GM12892 (cell line): ENCODE data around the gene FAM180A.

Experiments used
- POLR2A ChIP-seq: IDR thresholded peaks from 2 replicates; pipeline ENCODE4 v1.6.1; 2011; ENCODE audit warnings: low read depth, low read length, control low read depth
- TAF1 ChIP-seq: IDR thresholded peaks from 2 replicates; pipeline ENCODE4 v1.6.1; 2011; ENCODE audit warnings: low read depth, mild to moderate bottlenecking, control low read depth, low read length, borderline replicate concordance

DNA sequence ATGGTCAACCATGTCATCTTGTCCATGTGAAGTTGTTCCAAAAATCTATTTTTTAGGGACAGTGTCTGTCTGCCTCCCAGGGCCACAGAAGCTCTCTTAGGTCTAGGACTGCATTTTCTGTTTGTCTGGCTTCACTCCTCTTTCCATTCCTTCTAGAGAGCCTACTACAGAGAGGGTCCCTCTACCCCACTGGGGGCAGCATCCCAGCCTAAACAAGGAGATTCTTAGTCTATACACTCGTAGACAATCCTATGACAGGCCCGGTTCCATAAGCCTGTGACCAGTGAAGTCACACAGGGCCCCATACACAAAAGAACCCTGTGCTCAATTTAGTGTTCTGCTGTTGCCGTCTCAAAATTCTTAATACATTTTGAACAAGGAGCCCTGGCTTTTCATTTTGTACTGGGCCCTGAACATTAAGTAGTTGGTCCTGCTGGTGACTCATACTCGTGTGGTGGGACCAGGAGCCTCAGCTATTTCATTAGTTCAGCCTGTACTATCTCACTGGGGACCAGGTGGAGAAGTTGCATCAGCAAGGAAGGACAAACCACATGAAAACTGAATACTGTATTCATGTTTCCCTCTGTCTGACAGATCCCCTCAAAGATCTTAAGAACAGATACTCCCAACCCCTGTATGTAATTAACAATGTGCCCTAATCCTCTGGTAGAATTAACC, 23.5 kb upstream of the FAM180A start:
- TF ChIP-seq POLR2A (no peak), TAF1 (no peak)
